CD4-positive, alpha-beta memory T cell (primary cell): Measurements from ENCODE around the gene LRRTM2. TPM values are rescaled to one million over a fixed set of nuclear protein-coding genes. Genes with fewer than 3 reads are reported as not detected.

Experiments
- CTCF ChIA-PET: fragments of 350-600 bp; sonication (Branson Sonifier 250); formaldehyde crosslinking; loops from one replicate; lab custom pipeline; 2021; ENCODE audit warnings: inconsistent platforms; ENCODE audit not compliant: partially characterized antibody; lab: Charles Lee
- POLR2A ChIA-PET: fragments of 350-600 bp; sonication (Branson Sonifier 250); formaldehyde crosslinking; loops from one replicate; lab custom pipeline; 2021; ENCODE audit not compliant: partially characterized antibody; lab: Charles Lee
- DNase-seq, 5 donors: peaks; one replicate each; pipeline versions ENCODE4 v3.0.0 to v3.0.0-alpha.2; 2020 to 2022; ENCODE audit warnings: mixed read lengths in 1 of 5
- H3K27ac ChIP-seq: one replicate; pipeline ENCODE4 v1.7.0; 2013; ENCODE audit warnings: low read depth, low read length
- H3K27me3 ChIP-seq: 2 replicates; pipeline ENCODE4 v1.7.0; 2013; ENCODE audit warnings: mild to moderate bottlenecking, low read length, moderate library complexity; ENCODE audit not compliant: insufficient read depth
- H3K36me3 ChIP-seq: 2 replicates; pipeline ENCODE4 v1.7.0; 2013; ENCODE audit warnings: mild to moderate bottlenecking, low read length, moderate library complexity; ENCODE audit not compliant: insufficient read depth
- H3K4me1 ChIP-seq: 2 replicates; pipeline ENCODE4 v1.7.0; 2013; ENCODE audit warnings: mild to moderate bottlenecking, low read length, moderate library complexity; ENCODE audit not compliant: insufficient read depth
- H3K4me3 ChIP-seq, 2 donors: one replicate each; pipeline ENCODE4 v1.7.0; 2013; ENCODE audit warnings: low read length in 2 of 2, mild to moderate bottlenecking in 1 of 2
- H3K9me3 ChIP-seq, 2 donors: one replicate each; pipeline ENCODE4 v1.7.0; 2013; ENCODE audit warnings: low read length in 2 of 2, control low read depth in 1 of 2; ENCODE audit not compliant: control insufficient read depth in 1 of 2
- H3K27ac Mint-ChIP-seq, 7 donors: one replicate each; pipeline ENCODE4 v1.8.0; 2020 to 2021; ENCODE audit warnings: mixed read lengths in 7 of 7, mild to moderate bottlenecking in 6 of 7, inconsistent platforms in 3 of 7, moderate library complexity in 3 of 7
- H3K27me3 Mint-ChIP-seq, 2 donors: one replicate each; pipeline ENCODE4 v1.8.0; 2020 to 2021; ENCODE audit warnings: mixed read lengths in 2 of 2
- H3K36me3 Mint-ChIP-seq, 2 donors: one replicate each; pipeline ENCODE4 v1.8.0; 2020 to 2021; ENCODE audit warnings: mixed read lengths in 2 of 2, inconsistent platforms in 1 of 2, mild to moderate bottlenecking in 1 of 2
- H3K4me1 Mint-ChIP-seq, 4 donors: one replicate each; pipeline ENCODE4 v1.8.0; 2020 to 2021; ENCODE audit warnings: mixed read lengths in 4 of 4, mild to moderate bottlenecking in 1 of 4
- H3K4me3 Mint-ChIP-seq, 8 donors: one replicate each; pipeline ENCODE4 v1.8.0; 2020 to 2021; ENCODE audit warnings: mixed read lengths in 8 of 8, mild to moderate bottlenecking in 7 of 8, moderate library complexity in 6 of 8, inconsistent platforms in 3 of 8
- H3K9me3 Mint-ChIP-seq, 8 donors: one replicate each; pipeline ENCODE4 v1.8.0; 2020 to 2021; ENCODE audit warnings: mixed read lengths in 8 of 8, mild to moderate bottlenecking in 5 of 8, inconsistent platforms in 3 of 8, moderate library complexity in 1 of 8
- intact Hi-C: fragments of 100-400 bp; cut with micrococcal nuclease; formaldehyde crosslinking; loops from one replicate; pipeline ENCODE4 v1.15.1; 2023
- polyA plus RNA-seq, 2 donors: library from polyadenylated mRNA; unstranded; fragments of 300-500 nt; fragmentation: Illumina TruSeq; gene quantifications; one replicate each; pipeline ENCODE4 v1.2.3, GENCODE V29; 2021
- total RNA-seq, 2 experiments: library from RNA; stranded (reverse); gene quantifications; one replicate each; pipeline ENCODE4 v1.2.3, GENCODE V29; 2021

The LRRTM2 gene
- total and polyA plus RNA-seq, 4 experiments from 2014 or later, result not detected

DNA sequence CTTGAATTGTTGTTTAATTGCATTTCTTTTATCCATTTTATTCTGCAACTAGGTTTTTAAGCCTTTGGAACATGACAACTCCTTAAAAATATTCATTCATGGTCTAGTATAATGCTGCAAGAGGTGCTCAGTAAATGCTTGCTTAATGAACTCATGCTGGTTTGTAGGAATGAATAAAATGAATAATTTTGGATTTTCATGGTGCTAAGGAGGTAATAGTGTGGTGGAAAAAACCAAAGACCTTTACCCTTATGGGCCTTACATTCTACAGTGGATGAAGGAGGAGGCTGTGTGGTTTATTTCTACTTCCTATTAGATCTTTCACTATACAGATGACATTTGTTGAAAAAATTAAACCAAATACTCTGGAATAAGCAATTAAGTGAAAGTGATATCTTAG lies 43.4 kb downstream of the LRRTM2 start:
- H3K36me3 ChIP-seq, result no peaks in the 10 kb centered on the region
- DNase-seq, result no peak
- H3K9me3 ChIP-seq, result no peaks in the 10 kb centered on the region
- H3K4me3 ChIP-seq, result no peak overlapping the region
- POLR2A ChIA-PET, result no interaction called here
- no peaks in the 10 kb centered on the region for H3K27me3 Mint-ChIP-seq
- intact Hi-C loops, result no loop called here
- H3K27ac ChIP-seq, result no peak overlapping the region
- no peaks in the 10 kb centered on the region for H3K27me3 ChIP-seq
- H3K9me3 Mint-ChIP-seq, result no peaks in the 10 kb centered on the region
- peaks cover 6 to 16% of the 10 kb centered on the region in 2 donors for H3K36me3 Mint-ChIP-seq
- CTCF ChIA-PET, result no interaction called here
- no peak overlapping the region for H3K27ac Mint-ChIP-seq
- no peak overlapping the region for H3K4me3 Mint-ChIP-seq
- no peaks in the 10 kb centered on the region for H3K4me1 ChIP-seq
- peaks cover 0 to 8% (median 6%) of the 10 kb centered on the region in 4 donors for H3K4me1 Mint-ChIP-seq

DNA sequence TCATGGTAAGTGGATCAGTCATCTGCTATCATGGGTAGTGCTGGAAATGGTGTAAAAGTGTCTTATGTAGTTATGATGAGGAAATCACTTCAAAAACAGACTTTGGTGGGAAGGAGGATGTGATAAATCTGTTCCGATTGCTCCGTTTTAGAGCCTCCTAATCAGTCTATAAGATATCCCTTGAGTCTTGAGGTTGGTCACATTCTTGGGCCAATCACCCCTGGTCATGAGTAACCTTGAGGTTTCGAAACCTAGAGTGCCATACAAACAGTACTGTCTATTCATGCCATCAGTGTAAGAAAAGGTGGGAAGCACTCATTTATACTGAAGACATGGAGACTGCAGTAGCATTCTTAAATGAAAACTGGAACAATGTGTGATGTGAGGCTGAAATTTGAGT lies 45.8 kb downstream of the LRRTM2 start:
- POLR2A ChIA-PET, result no interaction called here
- H3K4me1 Mint-ChIP-seq, result peaks cover 0 to 8% (median 5%) of the 10 kb centered on the region in 4 donors

DNA sequence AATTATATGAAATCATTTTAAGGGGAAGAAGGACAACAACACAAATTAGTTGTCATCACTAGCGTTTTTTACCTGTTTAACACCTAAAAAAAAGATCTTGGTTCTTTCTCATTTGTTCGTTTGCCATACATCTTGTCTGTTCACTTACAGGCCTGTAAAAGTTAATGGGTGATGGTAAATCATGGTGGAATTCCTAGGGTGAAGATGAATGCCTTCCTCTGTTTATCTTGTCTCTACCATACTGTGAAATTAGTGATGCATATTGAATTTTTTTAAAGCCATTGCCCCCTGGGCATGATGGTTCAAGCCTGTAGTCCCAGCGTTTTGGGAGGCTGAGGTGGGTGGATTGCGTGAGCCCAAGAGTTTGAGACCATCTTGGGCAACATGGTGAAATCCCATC lies 46.6 kb downstream of the LRRTM2 start:
- H3K27me3 ChIP-seq, result no peaks in the 10 kb centered on the region
- H3K9me3 Mint-ChIP-seq, result no peaks in the 10 kb centered on the region
- H3K36me3 Mint-ChIP-seq, result peaks cover 6 to 16% of the 10 kb centered on the region in 2 donors
- no peaks in the 10 kb centered on the region for H3K4me1 ChIP-seq
- H3K4me3 Mint-ChIP-seq, result no peak overlapping the region
- H3K27me3 Mint-ChIP-seq, result no peaks in the 10 kb centered on the region
- intact Hi-C loops, result no loop called here
- no peak overlapping the region for H3K4me3 ChIP-seq
- ChIA-PET POLR2A (no interaction called here), CTCF (interaction anchor here (0.5 kb wide), 1 partner anchor 589 kb away, joined by 3 read pairs; no protein-coding TSS in a partner anchor)
- H3K4me1 Mint-ChIP-seq, result peaks cover 0 to 8% (median 5%) of the 10 kb centered on the region in 4 donors
- no peaks in the 10 kb centered on the region for H3K36me3 ChIP-seq
- H3K27ac Mint-ChIP-seq, result no peak overlapping the region
- no peak for DNase-seq
- H3K9me3 ChIP-seq, result no peaks in the 10 kb centered on the region
- H3K27ac ChIP-seq, result no peak overlapping the region

More for the DNA sequence above, 45.8 kb downstream of the LRRTM2 start:
- no peaks in the 10 kb centered on the region for H3K4me1 ChIP-seq
- intact Hi-C loops, result no loop called here
- CTCF ChIA-PET, result no interaction called here
- Mint-ChIP-seq H3K27ac (no peak overlapping the region), H3K27me3 (no peaks in the 10 kb centered on the region), H3K4me3 (no peak overlapping the region), H3K36me3 (peaks cover 6 to 16% of the 10 kb centered on the region in 2 donors), H3K9me3 (no peaks in the 10 kb centered on the region)
- no peak overlapping the region for H3K27ac ChIP-seq
- no peaks in the 10 kb centered on the region for H3K27me3 ChIP-seq
- H3K36me3 ChIP-seq, result no peaks in the 10 kb centered on the region
- no peak overlapping the region for H3K4me3 ChIP-seq
- no peak for DNase-seq
- no peaks in the 10 kb centered on the region for H3K9me3 ChIP-seq

GRCh38 chr5:138824924-138825863 lies 49.9 kb downstream of the LRRTM2 start:
- no peaks in the 10 kb centered on the region for H3K36me3 ChIP-seq
- no peaks in the 10 kb centered on the region for H3K4me1 ChIP-seq
- H3K9me3 ChIP-seq, result no peaks in the 10 kb centered on the region
- intact Hi-C loops, result no loop called here
- H3K27ac Mint-ChIP-seq, result no peak overlapping the region
- no peak overlapping the region for H3K27ac ChIP-seq
- DNase-seq, result peak in 3 of 5 donors; percentile 6 to 22 (median 7)
- H3K9me3 Mint-ChIP-seq, result no peaks in the 10 kb centered on the region
- peaks cover 6 to 21% of the 10 kb centered on the region in 2 donors for H3K36me3 Mint-ChIP-seq
- H3K4me1 Mint-ChIP-seq, result no peaks in the 10 kb centered on the region
- no peaks in the 10 kb centered on the region for H3K27me3 ChIP-seq
- no peaks in the 10 kb centered on the region for H3K27me3 Mint-ChIP-seq
- ChIA-PET POLR2A (interaction anchor here (0.6 to 0.9 kb wide), 2 partner anchors 56 to 437 kb away, joined by 3 read pairs; no protein-coding TSS in a partner anchor), CTCF (interaction anchor here (0.6 to 2.8 kb wide), 28 partner anchors 9 to 1146 kb away, joined by 3 to 21 read pairs (median 4); partner anchors contain the start of gene LRRTM2)
- H3K4me3 ChIP-seq, result no peak overlapping the region
- no peak overlapping the region for H3K4me3 Mint-ChIP-seq

DNA sequence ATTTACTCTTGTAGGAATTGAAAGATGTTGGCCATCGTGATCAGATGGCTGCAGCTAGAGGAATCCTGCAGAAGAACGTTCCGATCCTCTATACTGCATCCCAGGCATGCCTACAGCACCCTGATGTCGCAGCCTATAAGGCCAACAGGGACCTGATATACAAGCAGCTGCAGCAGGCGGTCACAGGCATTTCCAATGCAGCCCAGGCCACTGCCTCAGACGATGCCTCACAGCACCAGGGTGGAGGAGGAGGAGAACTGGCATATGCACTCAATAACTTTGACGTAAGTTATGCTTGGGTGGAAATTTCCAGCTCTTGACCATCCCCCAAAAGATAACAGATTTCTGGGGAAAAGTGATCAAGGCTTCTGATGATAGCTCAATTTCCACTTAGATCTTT lies 50.6 kb downstream of the LRRTM2 start:
- no peaks in the 10 kb centered on the region for H3K27me3 Mint-ChIP-seq
- no peak for DNase-seq
- Histone ChIP-seq H3K27ac (no peak overlapping the region), H3K9me3 (no peaks in the 10 kb centered on the region), H3K36me3 (no peaks in the 10 kb centered on the region), H3K27me3 (no peaks in the 10 kb centered on the region), H3K4me1 (no peaks in the 10 kb centered on the region), H3K4me3 (no peak overlapping the region)
- ChIA-PET POLR2A (no interaction called here), CTCF (interaction anchor here (0.7 to 2.8 kb wide), 13 partner anchors 9 to 545 kb away, joined by 3 to 21 read pairs (median 6); partner anchors contain the start of gene LRRTM2)
- peaks cover 6 to 21% of the 10 kb centered on the region in 2 donors for H3K36me3 Mint-ChIP-seq
- intact Hi-C loops, result no loop called here
- H3K9me3 Mint-ChIP-seq, result no peaks in the 10 kb centered on the region
- H3K27ac Mint-ChIP-seq, result no peak overlapping the region
- no peaks in the 10 kb centered on the region for H3K4me1 Mint-ChIP-seq
- no peak overlapping the region for H3K4me3 Mint-ChIP-seq

- POLR2A ChIA-PET, result no interaction called here
- Histone ChIP-seq H3K27ac (no peak overlapping the region), H3K4me3 (no peak overlapping the region), H3K4me1 (no peaks in the 10 kb centered on the region), H3K9me3 (no peaks in the 10 kb centered on the region), H3K36me3 (no peaks in the 10 kb centered on the region), H3K27me3 (no peaks in the 10 kb centered on the region)
- H3K4me1 Mint-ChIP-seq, result peaks cover 0 to 2% (median 0%) of the 10 kb centered on the region in 4 donors
- intact Hi-C loops, result no loop called here
- no peak overlapping the region for H3K27ac Mint-ChIP-seq
- no peaks in the 10 kb centered on the region for H3K27me3 Mint-ChIP-seq
- no peak for DNase-seq
- H3K4me3 Mint-ChIP-seq, result no peak overlapping the region
- CTCF ChIA-PET, result no interaction called here
- no peaks in the 10 kb centered on the region for H3K9me3 Mint-ChIP-seq
- peaks cover 0 to 8% of the 10 kb centered on the region in 2 donors for H3K36me3 Mint-ChIP-seq
Observed at GRCh38 chr5:138820695-138821094, 54.4 kb downstream of the LRRTM2 start.

DNA sequence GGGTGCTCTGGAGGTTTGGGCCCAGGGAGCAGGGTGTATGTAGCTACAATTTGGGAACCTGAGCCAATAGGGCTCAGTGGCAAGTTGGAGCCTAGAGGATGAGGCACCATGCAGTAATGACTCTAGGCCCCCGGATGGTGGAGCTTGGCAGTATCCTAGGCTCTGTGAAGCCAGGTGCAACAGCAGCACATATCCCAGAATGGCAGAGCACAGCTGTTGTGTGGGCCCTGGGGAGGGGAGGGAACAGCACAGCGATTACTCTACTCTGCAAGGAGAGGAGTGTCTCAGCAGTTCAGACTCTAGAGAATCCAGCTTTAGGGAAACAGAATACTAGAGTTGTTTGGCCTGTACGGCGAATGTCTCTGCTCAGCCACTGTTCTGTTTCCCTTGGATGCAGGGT lies 56.1 kb downstream of the LRRTM2 start:
- Histone ChIP-seq H3K4me1 (no peaks in the 10 kb centered on the region), H3K9me3 (no peaks in the 10 kb centered on the region), H3K27ac (no peak overlapping the region), H3K27me3 (no peaks in the 10 kb centered on the region), H3K36me3 (no peaks in the 10 kb centered on the region), H3K4me3 (no peak overlapping the region)
- H3K4me1 Mint-ChIP-seq, result peaks cover 0 to 2% (median 0%) of the 10 kb centered on the region in 4 donors
- intact Hi-C loops, result no loop called here
- DNase-seq, result no peak
- ChIA-PET CTCF (interaction anchor here (1.3 kb wide), 1 partner anchor 26 kb away, joined by 3 read pairs; no protein-coding TSS in a partner anchor), POLR2A (no interaction called here)
- H3K4me3 Mint-ChIP-seq, result no peak overlapping the region
- peaks cover 0 to 13% of the 10 kb centered on the region in 2 donors for H3K36me3 Mint-ChIP-seq
- H3K27me3 Mint-ChIP-seq, result no peaks in the 10 kb centered on the region
- H3K9me3 Mint-ChIP-seq, result no peaks in the 10 kb centered on the region
- H3K27ac Mint-ChIP-seq, result no peak overlapping the region
